ENCODE data around the gene CECR2.

DNA sequence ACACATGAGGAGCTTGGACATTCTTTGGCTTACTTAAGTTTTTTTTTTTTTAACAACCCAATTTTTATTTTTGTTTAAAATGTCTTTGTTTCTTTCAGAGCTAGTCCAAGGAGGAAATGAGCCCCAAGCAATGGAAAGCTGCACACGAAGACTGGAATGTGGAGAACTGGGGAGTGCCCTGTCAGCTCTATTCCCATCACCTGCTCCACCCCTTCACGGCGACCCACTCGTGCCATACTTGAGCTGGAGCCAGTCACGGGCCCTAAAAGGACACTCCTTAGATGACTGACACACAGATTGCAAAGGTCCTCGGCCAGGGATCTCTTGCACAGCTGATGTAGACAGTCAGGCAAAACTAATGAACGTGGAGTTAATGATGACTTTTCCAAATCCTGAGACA, 183.5 kb downstream of the CECR2 start:
- no peak for TF ChIP-seq EZH2 (IDR thresholded peaks at IDR 0.05; ENCODE audit: borderline replicate concordance, low read length)
- TF ChIP-seq CTCF (IDR thresholded peaks at IDR 0.05; ENCODE audit: low read length), result no peak
